Duodenal mucosa (tissue), 2 donors: Measurements from ENCODE around the gene SSX7.

Experiments
- H3K27ac ChIP-seq: one replicate; pipeline ENCODE4 v1.7.0; 2013; ENCODE audit warnings: low read depth, low read length
- H3K27me3 ChIP-seq, 2 donors: one replicate each; pipeline ENCODE4 v1.7.0; 2013; ENCODE audit warnings: low read length in 2 of 2, control low read depth in 1 of 2; ENCODE audit not compliant: insufficient read depth in 2 of 2, control insufficient read depth in 1 of 2
- H3K36me3 ChIP-seq, 2 donors: one replicate each; pipeline ENCODE4 v1.7.0; 2013; ENCODE audit warnings: low read length in 2 of 2, control low read depth in 1 of 2; ENCODE audit not compliant: insufficient read depth in 2 of 2, control insufficient read depth in 1 of 2
- H3K4me1 ChIP-seq, 2 donors: one replicate each; pipeline ENCODE4 v1.7.0; 2013; ENCODE audit warnings: low read length in 2 of 2, control low read depth in 1 of 2; ENCODE audit not compliant: insufficient read depth in 2 of 2, control insufficient read depth in 1 of 2
- H3K4me3 ChIP-seq, 2 donors: one replicate each; pipeline ENCODE4 v1.7.0; 2013; ENCODE audit warnings: low read length in 2 of 2, low read depth in 1 of 2
- H3K9ac ChIP-seq, 2 donors: one replicate each; pipeline ENCODE4 v1.7.0; 2013; ENCODE audit warnings: low read length in 2 of 2, low read depth in 1 of 2
- H3K9me3 ChIP-seq, 2 donors: one replicate each; pipeline ENCODE4 v1.7.0; 2013; ENCODE audit warnings: low read length in 2 of 2, control low read depth in 1 of 2; ENCODE audit not compliant: control insufficient read depth in 1 of 2

The SSX7 gene

GRCh38 chrX:52594658-52595057 lies 60.0 kb downstream of the SSX7 start:
- Histone ChIP-seq H3K9ac (no peak overlapping the region), H3K4me3 (no peak overlapping the region), H3K36me3 (no peaks in the 10 kb centered on the region), H3K4me1 (no peaks in the 10 kb centered on the region), H3K9me3 (no peaks in the 10 kb centered on the region), H3K27ac (no peak overlapping the region), H3K27me3 (no peaks in the 10 kb centered on the region)
